ENCODE data around the gene WDR4. TPM values are rescaled to one million over a fixed set of nuclear protein-coding genes. Genes with fewer than 3 reads are reported as not detected.
"Not testable (repeated sequence)": the region's sequence is repeated elsewhere in the genome, so short reads cannot be mapped to it uniquely, and the experiment has no call there.

The WDR4 gene
- total RNA-seq, 4 donors from 2014 or later: 6.6 to 22.7 (median 10.3) TPM

GRCh38 chr21:42913476-42913875 is 34.1 kb upstream of the WDR4 start:
- no peaks in the 10 kb centered on the region for H3K27me3 ChIP-seq
- TF ChIP-seq POLR2AphosphoS5 (IDR thresholded peaks at IDR 0.05) (no peak), CTCF (IDR thresholded peaks at IDR 0.05) (no peak), EP300 (IDR thresholded peaks at IDR 0.05; ENCODE audit: low read depth) (no peak), POLR2A (IDR thresholded peaks at IDR 0.05) (no peak)
- H3K36me3 ChIP-seq: peaks cover 0 to 33% (median 15%) of the 10 kb centered on the region in 4 donors
- DNase-seq: no peak
- no peaks in the 10 kb centered on the region for H3K9me3 ChIP-seq
- H3K4me1 ChIP-seq: no peaks in the 10 kb centered on the region
- intact Hi-C loops (cut with DNase I; ENCODE audit: low total_unique reads) (no loop called here), in situ Hi-C loops (cut with MboI; ENCODE audit: low pct_ligation_motif_present in 1 of 4, low pct_unique_long_range_greater_than_20kb in 1 of 4, low sequenced_read_pairs in 3 of 4) (loop anchor here in 2 of 4 donors (10.0 kb wide), 2 partner anchors 61 to 71 kb away; partner anchors contain the start of gene PKNOX1 (in 1 of the 2))
- WGBS, 2 donors (ENCODE audit: low coverage in 1 of 2): 71 to 73% methylated on average over 1 to 7 of the region's 7 CpGs
- H3K4me3 ChIP-seq: no peak overlapping the region
- no peak overlapping the region for H3K27ac ChIP-seq

- H3K36me3 ChIP-seq: peaks cover 0 to 33% (median 15%) of the 10 kb centered on the region in 4 donors
- 92 to 94% methylated on average over 5 to 6 of the region's 6 CpGs for WGBS, 2 donors (ENCODE audit: low coverage in 1 of 2)
Measured at GRCh38 chr21:42911920-42912319, 32.6 kb upstream of the WDR4 start.

GRCh38 chr21:42908484-42908883 is 29.1 kb upstream of the WDR4 start:
- H3K4me1 ChIP-seq; H3K4me3 ChIP-seq; DNase-seq; H3K9me3 ChIP-seq; H3K27ac ChIP-seq; H3K27me3 ChIP-seq; in situ Hi-C loops (cut with MboI; ENCODE audit: low pct_ligation_motif_present in 1 of 4, low pct_unique_long_range_greater_than_20kb in 1 of 4, low sequenced_read_pairs in 3 of 4); intact Hi-C loops (cut with DNase I; ENCODE audit: low total_unique reads): not testable (repeated sequence)
- 94 to 95% methylated on average over 5 to 9 of the region's 9 CpGs for whole genome bisulfite sequencing, 2 donors (ENCODE audit: low coverage in 1 of 2)
- peaks cover 0 to 55% (median 25%) of the 10 kb centered on the region in 4 donors for H3K36me3 ChIP-seq

More at GRCh38 chr21:42911920-42912319, 32.6 kb upstream of the WDR4 start:
- H3K9me3 ChIP-seq; H3K27me3 ChIP-seq; H3K4me1 ChIP-seq; DNase-seq; intact Hi-C loops (cut with DNase I; ENCODE audit: low total_unique reads); H3K4me3 ChIP-seq; H3K27ac ChIP-seq: not testable (repeated sequence)
- in situ Hi-C loops (cut with MboI; ENCODE audit: low pct_ligation_motif_present in 1 of 4, low pct_unique_long_range_greater_than_20kb in 1 of 4, low sequenced_read_pairs in 3 of 4): loop anchor here in 2 of 4 donors (10.0 kb wide), 2 partner anchors 63 to 73 kb away; partner anchors contain the start of gene PKNOX1 (in 1 of the 2)

- no peak overlapping the region for H3K4me3 ChIP-seq
- no peaks in the 10 kb centered on the region for H3K27me3 ChIP-seq
- H3K4me1 ChIP-seq: no peaks in the 10 kb centered on the region
- WGBS, 2 donors (ENCODE audit: low coverage in 1 of 2): 95 to 98% methylated on average over 4 to 16 of the region's 16 CpGs
- no peaks in the 10 kb centered on the region for H3K9me3 ChIP-seq
- H3K36me3 ChIP-seq: peaks cover 0 to 52% (median 25%) of the 10 kb centered on the region in 4 donors
- DNase-seq: no peak
- intact Hi-C loops (cut with DNase I; ENCODE audit: low total_unique reads) (no loop called here), in situ Hi-C loops (cut with MboI; ENCODE audit: low pct_ligation_motif_present in 1 of 4, low pct_unique_long_range_greater_than_20kb in 1 of 4, low sequenced_read_pairs in 3 of 4) (no loop called here)
- no peak overlapping the region for H3K27ac ChIP-seq
- no peak for TF ChIP-seq POLR2AphosphoS5 (IDR thresholded peaks at IDR 0.05)
- TF ChIP-seq CTCF (IDR thresholded peaks at IDR 0.05): no peak
- no peak for TF ChIP-seq EP300 (IDR thresholded peaks at IDR 0.05; ENCODE audit: low read depth)
- no peak for TF ChIP-seq POLR2A (IDR thresholded peaks at IDR 0.05)
Measured at GRCh38 chr21:42906233-42906632, 26.9 kb upstream of the WDR4 start.

GRCh38 chr21:42905195-42905594 is 25.9 kb upstream of the WDR4 start:
- Histone ChIP-seq H3K4me3 (no peak overlapping the region), H3K9me3 (no peaks in the 10 kb centered on the region), H3K36me3 (peaks cover 0 to 49% (median 23%) of the 10 kb centered on the region in 4 donors), H3K27ac (no peak overlapping the region), H3K27me3 (no peaks in the 10 kb centered on the region), H3K4me1 (no peaks in the 10 kb centered on the region)
- in situ Hi-C loops (cut with MboI; ENCODE audit: low pct_ligation_motif_present in 1 of 4, low pct_unique_long_range_greater_than_20kb in 1 of 4, low sequenced_read_pairs in 3 of 4): no loop called here
- intact Hi-C loops (cut with DNase I; ENCODE audit: low total_unique reads): no loop called here
- TF ChIP-seq EP300 (IDR thresholded peaks at IDR 0.05; ENCODE audit: low read depth) (no peak), CTCF (IDR thresholded peaks at IDR 0.05) (no peak)
- WGBS, 2 donors (ENCODE audit: low coverage in 1 of 2): 92 to 98% methylated on average over 5 to 8 of the region's 8 CpGs
- no peak for DNase-seq

Data from transverse colon (tissue), 4 donors.